Neural crest cell (in vitro differentiated cells): ENCODE measurements around the gene VIPR1. TPM values are rescaled to one million over a fixed set of nuclear protein-coding genes. Genes with fewer than 3 reads are reported as not detected.

Source experiments
- DNase-seq: peaks from one replicate; pipeline ENCODE4 v3.0.0; 2021; ENCODE audit warnings: low read depth, mixed read lengths, low spot score
- H3K27ac Mint-ChIP-seq: one replicate; pipeline ENCODE4 v1.8.0; 2021; ENCODE audit warnings: mild to moderate bottlenecking, mixed read lengths; ENCODE audit not compliant: unreplicated experiment
- H3K27me3 Mint-ChIP-seq: 2 replicates; pipeline ENCODE4 v1.8.0; 2021; ENCODE audit warnings: low read depth, mild to moderate bottlenecking, mixed read lengths
- H3K36me3 Mint-ChIP-seq: 2 replicates; pipeline ENCODE4 v1.8.0; 2021; ENCODE audit warnings: low read depth, mild to moderate bottlenecking, mixed read lengths
- H3K4me1 Mint-ChIP-seq: 2 replicates; pipeline ENCODE4 v1.8.0; 2021; ENCODE audit warnings: mixed read lengths
- H3K4me3 Mint-ChIP-seq: one replicate; pipeline ENCODE4 v1.8.0; 2021; ENCODE audit warnings: mild to moderate bottlenecking, mixed read lengths
- H3K9me3 Mint-ChIP-seq: 2 replicates; pipeline ENCODE4 v1.8.0; 2021; ENCODE audit warnings: mixed read lengths
- CTCF ChIP-seq: fragments of 200-600 bp; sonication (generic); conservative IDR thresholded peaks from 2 replicates; pipeline ENCODE4 v1.5.0; 2021; ENCODE audit warnings: antibody characterized with exemption, mild to moderate bottlenecking
- total RNA-seq: library from RNA; stranded (reverse); gene quantifications from 2 replicates; pipeline ENCODE4 v1.2.1, GENCODE V29; 2021

Gene VIPR1
- total RNA-seq, 1 donor from 2014 or later, result 0.63 TPM

- H3K4me1 Mint-ChIP-seq, result no peaks in the 10 kb centered on the region
These were observed 5.4 kb downstream of the VIPR1 start for GRCh38 chr3:42507761-42508335.

GRCh38 chr3:42508562-42508961, 6.1 kb downstream of the VIPR1 start:
- no peaks in the 10 kb centered on the region for H3K9me3 Mint-ChIP-seq
- H3K27me3 Mint-ChIP-seq, result peaks cover 50% of the 10 kb centered on the region
- H3K27ac Mint-ChIP-seq, result no peak overlapping the region
- H3K4me1 Mint-ChIP-seq, result no peaks in the 10 kb centered on the region
- H3K36me3 Mint-ChIP-seq, result no peaks in the 10 kb centered on the region
- no peak overlapping the region for H3K4me3 Mint-ChIP-seq
- no peak for DNase-seq
- TF ChIP-seq CTCF, result no peak

More at GRCh38 chr3:42507761-42508335, 5.4 kb downstream of the VIPR1 start:
- Mint-ChIP-seq H3K27ac (no peak overlapping the region), H3K27me3 (peaks cover 57% of the 10 kb centered on the region), H3K4me3 (no peak overlapping the region), H3K36me3 (no peaks in the 10 kb centered on the region), H3K9me3 (no peaks in the 10 kb centered on the region)
- TF ChIP-seq CTCF, result no peak
- DNase-seq, result no peak

- TF ChIP-seq CTCF, result no peak
- Mint-ChIP-seq H3K9me3 (no peaks in the 10 kb centered on the region), H3K4me3 (no peak overlapping the region), H3K27ac (no peak overlapping the region), H3K4me1 (no peaks in the 10 kb centered on the region), H3K27me3 (peaks cover 44% of the 10 kb centered on the region), H3K36me3 (no peaks in the 10 kb centered on the region)
- no peak for DNase-seq
These were observed 6.7 kb downstream of the VIPR1 start for GRCh38 chr3:42509111-42509510.

GRCh38 chr3:42510325-42510724, 7.9 kb downstream of the VIPR1 start:
- no peak overlapping the region for H3K27ac Mint-ChIP-seq
- TF ChIP-seq CTCF, result no peak
- H3K27me3 Mint-ChIP-seq, result peaks cover 41% of the 10 kb centered on the region
- no peaks in the 10 kb centered on the region for H3K4me1 Mint-ChIP-seq
- H3K9me3 Mint-ChIP-seq, result no peaks in the 10 kb centered on the region
- DNase-seq, result no peak
- H3K36me3 Mint-ChIP-seq, result no peaks in the 10 kb centered on the region
- no peak overlapping the region for H3K4me3 Mint-ChIP-seq

- Mint-ChIP-seq H3K4me1 (no peaks in the 10 kb centered on the region), H3K4me3 (no peak overlapping the region), H3K36me3 (no peaks in the 10 kb centered on the region), H3K27ac (peak overlapping the region; percentile 13), H3K9me3 (no peaks in the 10 kb centered on the region), H3K27me3 (peaks cover 40% of the 10 kb centered on the region)
- TF ChIP-seq CTCF, result no peak
- DNase-seq, result no peak
These were observed 8.8 kb downstream of the VIPR1 start for GRCh38 chr3:42511201-42511600.
